Subcutaneous abdominal adipose tissue (tissue), 5 donors: Measurements from ENCODE around the gene HHEX.

Experiments
- H3K27ac ChIP-seq: one replicate; pipeline ENCODE4 v1.7.0; 2013; ENCODE audit warnings: low read depth, mild to moderate bottlenecking, inconsistent platforms, low read length, moderate library complexity
- H3K27me3 ChIP-seq, 5 donors: one replicate each; pipeline ENCODE4 v1.7.0; 2013; ENCODE audit warnings: low read length in 5 of 5, inconsistent platforms in 1 of 5; ENCODE audit not compliant: control insufficient read depth in 5 of 5, insufficient read depth in 4 of 5
- H3K36me3 ChIP-seq, 5 donors: one replicate each; pipeline ENCODE4 v1.7.0; 2013; ENCODE audit warnings: low read length in 5 of 5; ENCODE audit not compliant: control insufficient read depth in 5 of 5, insufficient read depth in 5 of 5
- H3K4me1 ChIP-seq, 5 donors: one replicate each; pipeline ENCODE4 v1.7.0; 2013; ENCODE audit warnings: low read length in 5 of 5, mild to moderate bottlenecking in 3 of 5, moderate library complexity in 1 of 5; ENCODE audit not compliant: control insufficient read depth in 5 of 5, insufficient read depth in 5 of 5
- H3K4me3 ChIP-seq, 5 donors: one replicate each; pipeline ENCODE4 v1.7.0; 2013; ENCODE audit warnings: low read length in 5 of 5, low read depth in 1 of 5
- H3K9ac ChIP-seq, 5 donors: one replicate each; pipeline ENCODE4 v1.7.0; 2013; ENCODE audit warnings: low read length in 5 of 5, mild to moderate bottlenecking in 4 of 5, moderate library complexity in 3 of 5
- H3K9me3 ChIP-seq, 5 donors: one replicate each; pipeline ENCODE4 v1.7.0; 2013; ENCODE audit warnings: low read length in 5 of 5; ENCODE audit not compliant: control insufficient read depth in 5 of 5
- donor health status: healthy.
- donor health status: healthy.
- donor health status: healthy.
- donor health status: healthy.
- donor health status: healthy.

The HHEX gene

GRCh38 chr10:92692080-92692671 is 2.4 kb downstream of the HHEX start:
- peak overlapping the region; percentile 77 for H3K27ac ChIP-seq
- no peaks in the 10 kb centered on the region for H3K9me3 ChIP-seq
- peaks cover 0 to 41% (median 18%) of the 10 kb centered on the region in 5 donors for H3K27me3 ChIP-seq
- peak overlapping the region in 3 of 5 donors; percentile 20 to 74 (median 26) for H3K9ac ChIP-seq
- H3K4me1 ChIP-seq = peaks cover 2 to 41% (median 34%) of the 10 kb centered on the region in 5 donors
- peak overlapping the region; percentile 25 to 74 (median 61) for H3K4me3 ChIP-seq
- peaks cover 0 to 7% (median 0%) of the 10 kb centered on the region in 5 donors for H3K36me3 ChIP-seq

- no peaks in the 10 kb centered on the region for H3K9me3 ChIP-seq
- H3K27ac ChIP-seq = no peak overlapping the region
- H3K4me1 ChIP-seq = peaks cover 2 to 41% (median 34%) of the 10 kb centered on the region in 5 donors
- H3K4me3 ChIP-seq = peak overlapping the region in 3 of 5 donors; percentile 61 to 74 (median 73)
- H3K9ac ChIP-seq = peak overlapping the region in 1 of 5 donors; percentile 20
- H3K27me3 ChIP-seq = peaks cover 0 to 41% (median 18%) of the 10 kb centered on the region in 5 donors
- peaks cover 0 to 7% (median 0%) of the 10 kb centered on the region in 5 donors for H3K36me3 ChIP-seq
Observed at GRCh38 chr10:92692697-92693533, 3.2 kb downstream of the HHEX start.

GRCh38 chr10:92693534-92693893 is 3.8 kb downstream of the HHEX start:
- Histone ChIP-seq H3K27me3 (peaks cover 0 to 40% (median 18%) of the 10 kb centered on the region in 5 donors), H3K9me3 (no peaks in the 10 kb centered on the region), H3K27ac (no peak overlapping the region), H3K36me3 (peaks cover 0 to 7% (median 0%) of the 10 kb centered on the region in 5 donors), H3K4me1 (peaks cover 2 to 37% (median 31%) of the 10 kb centered on the region in 5 donors), H3K4me3 (no peak overlapping the region), H3K9ac (no peak overlapping the region)

DNA sequence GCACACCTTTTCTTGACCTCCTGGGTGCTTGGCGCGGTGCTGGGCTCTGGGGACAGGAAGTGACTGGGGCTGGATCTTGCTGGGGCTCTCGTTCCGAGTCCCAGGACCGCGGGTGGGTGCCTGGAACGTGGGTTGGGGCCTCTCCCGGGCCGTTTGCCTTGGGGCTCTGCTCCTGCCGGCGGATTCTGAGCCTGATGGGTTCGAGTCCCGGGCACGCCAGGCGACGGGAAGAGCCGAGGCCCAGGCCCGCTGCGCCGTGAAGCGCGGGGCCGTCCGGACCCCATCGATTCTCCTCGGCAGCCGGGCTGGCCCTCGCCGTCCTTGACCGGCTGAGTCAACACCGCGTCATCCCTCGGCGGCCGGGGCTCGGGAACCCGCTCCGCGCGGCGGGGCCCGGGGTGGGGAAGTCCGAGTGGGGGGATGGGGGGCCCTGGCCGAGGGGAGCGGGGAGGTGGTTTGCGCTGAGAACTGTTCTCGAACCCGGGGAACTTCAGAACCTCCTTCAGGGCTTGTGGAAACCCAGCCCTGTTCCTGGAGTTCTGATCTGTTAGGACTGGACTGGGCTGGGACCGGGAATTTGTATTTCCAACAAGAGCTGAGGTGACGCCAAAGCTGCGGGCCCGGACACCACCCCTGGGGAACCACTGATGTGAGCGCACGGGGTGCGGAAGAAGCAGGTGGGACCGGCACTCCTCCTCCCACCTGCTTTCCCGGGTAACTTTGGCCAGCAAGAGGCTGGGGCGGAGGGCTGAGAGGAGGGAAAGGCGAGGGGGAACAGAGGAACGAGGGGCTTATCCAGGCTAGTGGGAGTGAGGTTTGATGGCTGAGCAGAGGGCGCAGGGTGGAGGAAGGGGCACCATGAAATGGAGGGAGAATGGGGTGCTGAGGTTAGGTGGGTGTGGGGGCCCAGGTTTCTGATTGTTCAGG is 6.2 kb downstream of the HHEX start:
- Histone ChIP-seq H3K27me3 (peaks cover 5 to 35% (median 21%) of the 10 kb centered on the region in 5 donors), H3K9ac (no peak overlapping the region)

DNA sequence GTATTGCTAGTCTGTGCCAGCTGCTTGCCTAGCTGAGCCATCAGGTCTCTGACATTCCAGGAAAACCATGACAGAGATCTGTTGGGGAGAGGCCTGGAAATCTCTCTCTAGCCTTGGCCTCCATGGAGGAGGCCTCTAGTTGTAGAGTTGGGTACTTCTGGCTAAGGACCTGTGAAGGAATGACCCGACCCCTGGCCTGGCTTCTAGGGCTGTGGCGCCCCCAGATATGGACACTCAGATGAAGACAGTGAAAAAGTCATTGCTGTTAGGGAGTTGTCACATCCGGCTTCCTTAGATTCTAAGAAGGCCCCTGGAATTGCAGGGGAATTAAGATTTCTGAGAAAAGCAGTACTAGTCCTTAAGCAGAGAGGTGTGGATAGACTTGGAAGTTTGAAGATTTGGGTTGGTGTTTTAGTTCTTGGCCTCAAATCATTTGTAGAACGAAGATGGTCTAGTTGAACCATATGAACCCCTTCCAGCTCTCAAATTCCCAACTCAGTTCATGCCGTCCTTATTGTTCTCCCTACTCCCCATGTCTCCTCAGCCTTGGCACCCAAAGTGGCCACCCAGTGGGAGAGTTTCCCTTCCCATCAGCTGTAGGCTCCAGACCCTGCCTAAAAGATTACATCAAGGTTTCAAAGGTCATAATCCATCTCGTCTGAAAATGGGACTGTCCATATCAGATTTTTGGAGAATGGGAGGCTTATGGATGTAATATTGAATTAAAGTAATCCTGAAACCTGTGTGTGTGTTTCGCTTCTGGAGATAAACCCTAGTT is 7.0 kb downstream of the HHEX start:
- no peaks in the 10 kb centered on the region for H3K9me3 ChIP-seq
- H3K9ac ChIP-seq = no peak overlapping the region
- peaks cover 5 to 29% (median 13%) of the 10 kb centered on the region in 5 donors for H3K27me3 ChIP-seq
- no peak overlapping the region for H3K4me3 ChIP-seq
- peaks cover 0 to 7% (median 0%) of the 10 kb centered on the region in 5 donors for H3K36me3 ChIP-seq
- no peak overlapping the region for H3K27ac ChIP-seq
- H3K4me1 ChIP-seq = peaks cover 2 to 30% (median 26%) of the 10 kb centered on the region in 5 donors

More for the DNA sequence above, 6.2 kb downstream of the HHEX start:
- Histone ChIP-seq H3K27ac (no peak overlapping the region), H3K36me3 (peaks cover 0 to 7% (median 0%) of the 10 kb centered on the region in 5 donors), H3K9me3 (no peaks in the 10 kb centered on the region), H3K4me3 (no peak overlapping the region), H3K4me1 (peaks cover 2 to 35% (median 27%) of the 10 kb centered on the region in 5 donors)

DNA sequence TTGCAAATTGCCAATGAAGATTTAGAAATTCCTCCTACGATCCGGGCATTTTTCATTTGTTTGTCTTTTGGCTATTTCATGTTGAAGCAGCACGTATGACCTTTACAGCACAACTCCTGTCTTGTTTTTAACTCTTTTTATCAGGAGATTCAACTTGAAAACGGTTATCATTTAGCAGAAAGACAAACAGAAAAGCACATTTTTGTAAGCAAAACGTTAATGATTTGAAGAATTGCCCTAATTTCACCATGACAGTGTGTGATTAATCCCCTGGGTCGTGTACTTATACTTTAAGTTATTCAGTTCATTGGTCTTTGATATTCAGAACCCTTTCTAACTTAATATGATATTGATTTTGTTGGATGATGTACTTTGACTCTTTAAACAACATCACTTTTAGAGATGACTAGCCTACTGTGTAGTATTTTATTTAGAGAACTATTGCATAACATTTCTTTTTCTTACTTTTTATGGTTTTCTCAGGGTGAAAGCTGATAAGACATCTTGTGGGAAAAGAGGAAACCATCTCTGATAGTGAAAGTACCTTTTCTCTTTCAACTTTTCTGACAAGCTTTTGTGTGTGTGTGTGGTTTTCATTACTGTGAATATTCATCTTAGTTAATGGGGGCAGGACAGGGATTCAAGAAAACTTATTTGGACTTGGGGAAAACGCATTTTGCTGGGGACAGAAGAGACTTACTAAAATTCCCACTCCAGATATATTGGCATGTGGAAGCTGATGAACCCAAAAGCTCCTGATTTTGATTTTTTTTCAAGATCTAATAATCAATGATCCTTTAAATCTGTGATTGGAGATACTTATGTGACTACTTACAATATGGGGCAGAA is 8.1 kb downstream of the HHEX start:
- Histone ChIP-seq H3K4me1 (peaks cover 0 to 19% (median 15%) of the 10 kb centered on the region in 5 donors), H3K9ac (no peak overlapping the region), H3K36me3 (peaks cover 0 to 7% (median 0%) of the 10 kb centered on the region in 5 donors), H3K9me3 (no peaks in the 10 kb centered on the region), H3K27ac (no peak overlapping the region), H3K4me3 (no peak overlapping the region), H3K27me3 (peaks cover 5 to 18% (median 10%) of the 10 kb centered on the region in 5 donors)

DNA sequence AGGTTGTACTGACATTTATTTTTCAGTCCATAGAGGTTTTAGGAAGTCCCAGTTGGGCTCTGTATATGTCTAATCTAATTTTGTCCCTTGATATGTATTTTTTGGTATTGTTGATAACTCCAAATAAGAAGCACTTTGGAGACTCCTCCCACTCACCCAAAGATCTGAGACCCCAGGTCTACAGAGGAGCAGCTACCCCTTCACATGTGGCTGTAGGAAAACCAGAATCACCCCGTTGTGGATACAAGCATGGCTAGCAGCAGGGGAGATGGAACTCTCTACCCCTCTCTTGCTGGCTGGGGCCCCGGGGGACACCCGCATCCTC is 9.4 kb downstream of the HHEX start:
- Histone ChIP-seq H3K4me1 (peaks cover 0 to 15% (median 11%) of the 10 kb centered on the region in 5 donors), H3K36me3 (peaks cover 0 to 7% (median 0%) of the 10 kb centered on the region in 5 donors), H3K27ac (no peak overlapping the region), H3K4me3 (peak overlapping the region in 4 of 5 donors; percentile 58 to 63 (median 60)), H3K9ac (peak overlapping the region in 2 of 5 donors; percentile 48 to 62), H3K27me3 (peaks cover 5 to 16% (median 10%) of the 10 kb centered on the region in 5 donors), H3K9me3 (no peaks in the 10 kb centered on the region)

- H3K27me3 ChIP-seq = peaks cover 5 to 16% (median 10%) of the 10 kb centered on the region in 5 donors
- no peak overlapping the region for H3K27ac ChIP-seq
- H3K9me3 ChIP-seq = no peaks in the 10 kb centered on the region
- peak overlapping the region in 4 of 5 donors; percentile 16 to 62 (median 40) for H3K9ac ChIP-seq
- peaks cover 0 to 15% (median 11%) of the 10 kb centered on the region in 5 donors for H3K4me1 ChIP-seq
- peak overlapping the region; percentile 58 to 63 (median 59) for H3K4me3 ChIP-seq
- peaks cover 0 to 4% (median 0%) of the 10 kb centered on the region in 5 donors for H3K36me3 ChIP-seq
Observed at GRCh38 chr10:92699518-92700381, 10.0 kb downstream of the HHEX start.
